ENCODE results near the gene UQCC3.
A peak's percentile ranks its signal among the peaks of the same experiment; 100 is the strongest.

The UQCC3 gene

GRCh38 chr11:62716206-62716605, 44.7 kb downstream of the UQCC3 start:
- TF ChIP-seq CTCF (IDR thresholded peaks at IDR 0.05; ENCODE audit: insufficient read depth, low read depth, low read length, missing control alignments), result no peak
- no peak overlapping the region for H3K4me3 ChIP-seq (ENCODE audit: low read length)
- no peak for DNase-seq (ENCODE audit: low read depth)

GRCh38 chr11:62716816-62717215, 45.3 kb downstream of the UQCC3 start:
- TF ChIP-seq CTCF (IDR thresholded peaks at IDR 0.05; ENCODE audit: insufficient read depth, low read depth, low read length, missing control alignments), result no peak
- no peak overlapping the region for H3K4me3 ChIP-seq (ENCODE audit: low read length)
- DNase-seq (ENCODE audit: low read depth), result no peak

- no peak overlapping the region for H3K4me3 ChIP-seq (ENCODE audit: low read length)
- no peak for TF ChIP-seq CTCF (IDR thresholded peaks at IDR 0.05; ENCODE audit: insufficient read depth, low read depth, low read length, missing control alignments)
- no peak for DNase-seq (ENCODE audit: low read depth)
Measured at GRCh38 chr11:62719302-62719978, 48.0 kb downstream of the UQCC3 start.

- TF ChIP-seq CTCF (IDR thresholded peaks at IDR 0.05; ENCODE audit: insufficient read depth, low read depth, low read length, missing control alignments), result peak; percentile 7
- no peak overlapping the region for H3K4me3 ChIP-seq (ENCODE audit: low read length)
- DNase-seq (ENCODE audit: low read depth), result peak; percentile 30
Measured at GRCh38 chr11:62721994-62722393, 50.5 kb downstream of the UQCC3 start.
